OCI-LY7 (cell line): ENCODE measurements around the gene ATAD3B. TPM values are rescaled to one million over a fixed set of nuclear protein-coding genes. Genes with fewer than 3 reads are reported as not detected.

Experiments
- total RNA-seq, 2 experiments: library from RNA; depleted of rRNA in 1 of 2; stranded (reverse); fragments of >200 nt in 1 of 2; shearing (Covaris generic) in 1 of 2; gene quantifications; 2 replicates each; pipeline ENCODE4 v1.2.3, GENCODE V29; 2014 to 2022

Gene ATAD3B
- total RNA-seq, 2 experiments from 2014 or later, result 54.9 to 62.4 TPM

Other genes starting within 250 kb of the ATAD3B start
- 44.2 and 47.7 TPM in 2 replicates for gene SDF4, start 239.8 kb upstream of the ATAD3B start, total RNA-seq (2014; rRNA removed; shearing (Covaris generic))
- 82.8 and 85.7 TPM in 2 replicates for gene SDF4, start 239.8 kb upstream of the ATAD3B start, total RNA-seq (2022)
- 36.2 and 37.7 TPM in 2 replicates for gene B3GALT6, start 239.5 kb upstream of the ATAD3B start, total RNA-seq (2014; rRNA removed; shearing (Covaris generic))
- gene B3GALT6, start 239.5 kb upstream of the ATAD3B start, total RNA-seq (2022), result 25.0 and 27.1 TPM in 2 replicates
- gene C1QTNF12, start 225.0 kb upstream of the ATAD3B start, total RNA-seq (2014; rRNA removed; shearing (Covaris generic)), result 0.49 and 1.8 TPM in 2 replicates
- 6.1 and 7.0 TPM in 2 replicates for gene C1QTNF12, start 225.0 kb upstream of the ATAD3B start, total RNA-seq (2022)
- gene UBE2J2, start 197.9 kb upstream of the ATAD3B start, total RNA-seq (2014; rRNA removed; shearing (Covaris generic)), result 61.6 and 69.2 TPM in 2 replicates
- gene UBE2J2, start 197.9 kb upstream of the ATAD3B start, total RNA-seq (2022), result 87.0 and 88.7 TPM in 2 replicates
- gene SCNN1D, start 191.3 kb upstream of the ATAD3B start, total RNA-seq (2014; rRNA removed; shearing (Covaris generic)), result 3.9 and 6.2 TPM in 2 replicates
- 11.3 and 12.7 TPM in 2 replicates for gene SCNN1D, start 191.3 kb upstream of the ATAD3B start, total RNA-seq (2022)
- 26.3 and 26.8 TPM in 2 replicates for gene ACAP3, start 163.8 kb upstream of the ATAD3B start, total RNA-seq (2014; rRNA removed; shearing (Covaris generic))
- gene ACAP3, start 163.8 kb upstream of the ATAD3B start, total RNA-seq (2022), result 47.6 and 47.7 TPM in 2 replicates
- 41.8 and 57.1 TPM in 2 replicates for gene PUSL1, start 163.2 kb upstream of the ATAD3B start, total RNA-seq (2014; rRNA removed; shearing (Covaris generic))
- 31.3 and 32.2 TPM in 2 replicates for gene PUSL1, start 163.2 kb upstream of the ATAD3B start, total RNA-seq (2022)
- 128 and 142 TPM in 2 replicates for gene INTS11, start 147.1 kb upstream of the ATAD3B start, total RNA-seq (2014; rRNA removed; shearing (Covaris generic))
- 146 and 162 TPM in 2 replicates for gene INTS11, start 147.1 kb upstream of the ATAD3B start, total RNA-seq (2022)
- gene CPTP, start 147.0 kb upstream of the ATAD3B start, total RNA-seq (2014; rRNA removed; shearing (Covaris generic)), result 16.6 and 18.5 TPM in 2 replicates
- 20.3 and 20.6 TPM in 2 replicates for gene CPTP, start 147.0 kb upstream of the ATAD3B start, total RNA-seq (2022)
- 0.41 and 1.1 TPM in 2 replicates for gene TAS1R3, start 140.5 kb upstream of the ATAD3B start, total RNA-seq (2014; rRNA removed; shearing (Covaris generic))
- gene TAS1R3, start 140.5 kb upstream of the ATAD3B start, total RNA-seq (2022), result 0.99 and 1.2 TPM in 2 replicates
- 41.7 and 47.1 TPM in 2 replicates for gene DVL1, start 122.3 kb upstream of the ATAD3B start, total RNA-seq (2014; rRNA removed; shearing (Covaris generic))
- 27.8 and 30.7 TPM in 2 replicates for gene DVL1, start 122.3 kb upstream of the ATAD3B start, total RNA-seq (2022)
- gene MXRA8, start 113.2 kb upstream of the ATAD3B start, total RNA-seq (2014; rRNA removed; shearing (Covaris generic)), result not detected in 2 replicates
- gene MXRA8, start 113.2 kb upstream of the ATAD3B start, total RNA-seq (2022), result not detected in 2 replicates
- gene AURKAIP1, start 96.6 kb upstream of the ATAD3B start, total RNA-seq (2014; rRNA removed; shearing (Covaris generic)), result 156 and 163 TPM in 2 replicates
- 145 and 172 TPM in 2 replicates for gene AURKAIP1, start 96.6 kb upstream of the ATAD3B start, total RNA-seq (2022)
- 297 and 307 TPM in 2 replicates for gene CCNL2, start 72.4 kb upstream of the ATAD3B start, total RNA-seq (2014; rRNA removed; shearing (Covaris generic))
- gene CCNL2, start 72.4 kb upstream of the ATAD3B start, total RNA-seq (2022), result 213 and 238 TPM in 2 replicates
- 165 and 196 TPM in 2 replicates for gene MRPL20, start 64.5 kb upstream of the ATAD3B start, total RNA-seq (2014; rRNA removed; shearing (Covaris generic))
- 116 and 143 TPM in 2 replicates for gene MRPL20, start 64.5 kb upstream of the ATAD3B start, total RNA-seq (2022)
- gene ANKRD65, start 50.5 kb upstream of the ATAD3B start, total RNA-seq (2014; rRNA removed; shearing (Covaris generic)), result not detected in 2 replicates
- gene ANKRD65, start 50.5 kb upstream of the ATAD3B start, total RNA-seq (2022), result not detected in 2 replicates
- gene VWA1, start 36.1 kb upstream of the ATAD3B start, total RNA-seq (2014; rRNA removed; shearing (Covaris generic)), result not detected in 2 replicates
- gene VWA1, start 36.1 kb upstream of the ATAD3B start, total RNA-seq (2022), result not detected in 2 replicates
- 1.6 TPM in 1 of 2 replicates, not detected in the other for gene ATAD3C, start 22.1 kb upstream of the ATAD3B start, total RNA-seq (2014; rRNA removed; shearing (Covaris generic))
- 2.1 and 3.0 TPM in 2 replicates for gene ATAD3C, start 22.1 kb upstream of the ATAD3B start, total RNA-seq (2022)
- gene ATAD3A, start 40.4 kb downstream of the ATAD3B start, total RNA-seq (2014; rRNA removed; shearing (Covaris generic)), result 79.9 and 81.9 TPM in 2 replicates
- 83.3 and 88.6 TPM in 2 replicates for gene ATAD3A, start 40.4 kb downstream of the ATAD3B start, total RNA-seq (2022)
- 0.64 and 0.76 TPM in 2 replicates for gene TMEM240, start 68.9 kb downstream of the ATAD3B start, total RNA-seq (2014; rRNA removed; shearing (Covaris generic))
- 2.1 and 2.7 TPM in 2 replicates for gene TMEM240, start 68.9 kb downstream of the ATAD3B start, total RNA-seq (2022)
- 97.7 and 101 TPM in 2 replicates for gene SSU72, start 103.1 kb downstream of the ATAD3B start, total RNA-seq (2014; rRNA removed; shearing (Covaris generic))
- gene SSU72, start 103.1 kb downstream of the ATAD3B start, total RNA-seq (2022), result 141 and 149 TPM in 2 replicates
- gene FNDC10, start 128.4 kb downstream of the ATAD3B start, total RNA-seq (2014; rRNA removed; shearing (Covaris generic)), result 2.7 and 3.1 TPM in 2 replicates
- gene FNDC10, start 128.4 kb downstream of the ATAD3B start, total RNA-seq (2022), result 1.3 and 2.7 TPM in 2 replicates
- 46.4 and 64.9 TPM in 2 replicates for gene MIB2, start 143.7 kb downstream of the ATAD3B start, total RNA-seq (2014; rRNA removed; shearing (Covaris generic))
- 54.0 and 55.3 TPM in 2 replicates for gene MIB2, start 143.7 kb downstream of the ATAD3B start, total RNA-seq (2022)
- gene MMP23B, start 160.4 kb downstream of the ATAD3B start, total RNA-seq (2014; rRNA removed; shearing (Covaris generic)), result 1.3 and 2.2 TPM in 2 replicates
- gene MMP23B, start 160.4 kb downstream of the ATAD3B start, total RNA-seq (2022), result 7.6 and 8.7 TPM in 2 replicates
- gene CDK11B, start 187.2 kb downstream of the ATAD3B start, total RNA-seq (2014; rRNA removed; shearing (Covaris generic)), result 21.6 and 24.0 TPM in 2 replicates
- gene CDK11B, start 187.2 kb downstream of the ATAD3B start, total RNA-seq (2022), result 44.2 and 51.5 TPM in 2 replicates
- 24.2 and 26.6 TPM in 2 replicates for gene SLC35E2B, start 221.0 kb downstream of the ATAD3B start, total RNA-seq (2014; rRNA removed; shearing (Covaris generic))
- gene SLC35E2B, start 221.0 kb downstream of the ATAD3B start, total RNA-seq (2022), result 58.9 and 61.2 TPM in 2 replicates